ENCODE measurements around the gene COMMD3.

COMMD3 gene

GRCh38 chr10:22323538-22324305, 7.5 kb downstream of the COMMD3 start:
- H3K4me3 ChIP-seq (ENCODE audit: low read depth, low read length): no peak overlapping the region
- TF ChIP-seq, protein P1, sequence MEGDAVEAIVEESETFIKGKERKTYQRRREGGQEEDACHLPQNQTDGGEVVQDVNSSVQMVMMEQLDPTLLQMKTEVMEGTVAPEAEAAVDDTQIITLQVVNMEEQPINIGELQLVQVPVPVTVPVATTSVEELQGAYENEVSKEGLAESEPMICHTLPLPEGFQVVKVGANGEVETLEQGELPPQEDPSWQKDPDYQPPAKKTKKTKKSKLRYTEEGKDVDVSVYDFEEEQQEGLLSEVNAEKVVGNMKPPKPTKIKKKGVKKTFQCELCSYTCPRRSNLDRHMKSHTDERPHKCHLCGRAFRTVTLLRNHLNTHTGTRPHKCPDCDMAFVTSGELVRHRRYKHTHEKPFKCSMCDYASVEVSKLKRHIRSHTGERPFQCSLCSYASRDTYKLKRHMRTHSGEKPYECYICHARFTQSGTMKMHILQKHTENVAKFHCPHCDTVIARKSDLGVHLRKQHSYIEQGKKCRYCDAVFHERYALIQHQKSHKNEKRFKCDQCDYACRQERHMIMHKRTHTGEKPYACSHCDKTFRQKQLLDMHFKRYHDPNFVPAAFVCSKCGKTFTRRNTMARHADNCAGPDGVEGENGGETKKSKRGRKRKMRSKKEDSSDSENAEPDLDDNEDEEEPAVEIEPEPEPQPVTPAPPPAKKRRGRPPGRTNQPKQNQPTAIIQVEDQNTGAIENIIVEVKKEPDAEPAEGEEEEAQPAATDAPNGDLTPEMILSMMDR (IDR thresholded peaks at IDR 0.05; ENCODE audit: borderline replicate concordance, insufficient read depth, low read depth, low read length): no peak

- no peak overlapping the region for H3K4me3 ChIP-seq (ENCODE audit: low read depth, low read length)
- TF ChIP-seq, protein P1 (IDR thresholded peaks at IDR 0.05; ENCODE audit: borderline replicate concordance, insufficient read depth, low read depth, low read length): no peak
Observed at GRCh38 chr10:22324413-22324812, 8.2 kb downstream of the COMMD3 start.

DNA sequence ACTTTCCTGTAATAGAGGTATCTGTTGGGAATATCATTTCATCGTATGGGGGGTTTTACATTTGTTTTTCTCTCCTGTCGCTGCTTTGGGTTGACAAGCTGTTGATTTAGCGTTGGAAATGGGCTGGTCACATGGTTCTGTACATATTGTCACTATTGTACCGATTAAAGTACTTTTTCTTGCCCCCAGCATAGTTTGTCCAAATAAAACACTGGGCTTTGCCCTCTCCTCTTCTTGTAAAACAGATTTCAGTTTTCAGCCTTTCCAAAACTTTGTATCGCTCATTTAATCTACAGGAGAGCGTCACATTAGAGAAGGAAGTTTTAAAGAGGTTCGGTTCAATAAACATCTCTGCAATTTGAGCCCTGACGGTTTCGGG, 8.7 kb downstream of the COMMD3 start:
- TF ChIP-seq, protein P1 (IDR thresholded peaks at IDR 0.05; ENCODE audit: borderline replicate concordance, insufficient read depth, low read depth, low read length): no peak
- peak overlapping the region; percentile 55 for H3K4me3 ChIP-seq (ENCODE audit: low read depth, low read length)

GRCh38 chr10:22325272-22326144, 9.3 kb downstream of the COMMD3 start:
- TF ChIP-seq, protein P1 (IDR thresholded peaks at IDR 0.05; ENCODE audit: borderline replicate concordance, insufficient read depth, low read depth, low read length): no peak

GRCh38 chr10:22326145-22326702, 10.0 kb downstream of the COMMD3 start:
- TF ChIP-seq, protein P1 (IDR thresholded peaks at IDR 0.05; ENCODE audit: borderline replicate concordance, insufficient read depth, low read depth, low read length): no peak
- peak overlapping the region; percentile 39 for H3K4me3 ChIP-seq (ENCODE audit: low read depth, low read length)

More at GRCh38 chr10:22325272-22326144, 9.3 kb downstream of the COMMD3 start:
- H3K4me3 ChIP-seq (ENCODE audit: low read depth, low read length): peak overlapping the region; percentile 55

DNA sequence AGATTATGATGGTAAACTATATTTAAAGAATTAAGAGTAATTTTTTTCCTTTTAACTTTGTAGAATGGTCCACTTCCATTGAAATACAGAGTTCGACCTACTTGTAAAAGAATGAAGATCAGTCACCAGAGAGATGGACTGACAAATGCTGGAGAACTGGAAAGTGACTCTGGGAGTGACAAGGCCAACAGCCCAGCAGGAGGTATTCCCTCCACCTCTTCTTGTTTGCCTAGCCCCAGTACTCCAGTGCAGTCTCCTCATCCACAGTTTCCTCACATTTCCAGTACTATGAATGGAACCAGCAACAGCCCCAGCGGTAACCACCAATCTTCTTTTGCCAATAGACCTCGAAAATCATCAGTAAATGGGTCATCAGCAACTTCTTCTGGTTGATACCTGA, 13.0 kb downstream of the COMMD3 start:
- no peak overlapping the region for H3K4me3 ChIP-seq (ENCODE audit: low read depth, low read length)
- TF ChIP-seq, protein P1 (IDR thresholded peaks at IDR 0.05; ENCODE audit: borderline replicate concordance, insufficient read depth, low read depth, low read length): no peak

All from GM12875 (cell line).